AG10803 (cell line): ENCODE results near the gene FUT2.
A peak's percentile ranks its signal among the peaks of the same experiment; 100 is the strongest.

Experiments
- DNase-seq: peaks from one replicate; pipeline ENCODE4 v3.0.0; 2010; ENCODE audit warnings: low read depth
- H3K4me3 ChIP-seq: 2 replicates; pipeline ENCODE4 v1.5.1; 2011; ENCODE audit warnings: mild to moderate bottlenecking, low read length, control low read depth
- TF ChIP-seq, protein P1 (sequence below): conservative IDR thresholded peaks from 2 replicates; pipeline ENCODE4 v1.5.1; 2011; ENCODE audit warnings: mild to moderate bottlenecking, low read length, control low read depth, inconsistent platforms

The FUT2 gene

GRCh38 chr19:48751845-48752495, 56.2 kb downstream of the FUT2 start:
- no peak for DNase-seq
- TF ChIP-seq, protein P1, sequence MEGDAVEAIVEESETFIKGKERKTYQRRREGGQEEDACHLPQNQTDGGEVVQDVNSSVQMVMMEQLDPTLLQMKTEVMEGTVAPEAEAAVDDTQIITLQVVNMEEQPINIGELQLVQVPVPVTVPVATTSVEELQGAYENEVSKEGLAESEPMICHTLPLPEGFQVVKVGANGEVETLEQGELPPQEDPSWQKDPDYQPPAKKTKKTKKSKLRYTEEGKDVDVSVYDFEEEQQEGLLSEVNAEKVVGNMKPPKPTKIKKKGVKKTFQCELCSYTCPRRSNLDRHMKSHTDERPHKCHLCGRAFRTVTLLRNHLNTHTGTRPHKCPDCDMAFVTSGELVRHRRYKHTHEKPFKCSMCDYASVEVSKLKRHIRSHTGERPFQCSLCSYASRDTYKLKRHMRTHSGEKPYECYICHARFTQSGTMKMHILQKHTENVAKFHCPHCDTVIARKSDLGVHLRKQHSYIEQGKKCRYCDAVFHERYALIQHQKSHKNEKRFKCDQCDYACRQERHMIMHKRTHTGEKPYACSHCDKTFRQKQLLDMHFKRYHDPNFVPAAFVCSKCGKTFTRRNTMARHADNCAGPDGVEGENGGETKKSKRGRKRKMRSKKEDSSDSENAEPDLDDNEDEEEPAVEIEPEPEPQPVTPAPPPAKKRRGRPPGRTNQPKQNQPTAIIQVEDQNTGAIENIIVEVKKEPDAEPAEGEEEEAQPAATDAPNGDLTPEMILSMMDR: no peak
- peak overlapping the region; percentile 32 for H3K4me3 ChIP-seq

- peak; percentile 24 for DNase-seq
- peak within 1 kb of the TSS; percentile 32 for H3K4me3 ChIP-seq
- TF ChIP-seq, protein P1: no peak
These were observed 57.0 kb downstream of the FUT2 start, which contains the start of gene FUT1 for GRCh38 chr19:48752496-48753365. Gene FUT1 (minus strand): TSS chr19:48752641. CDS start chr19:48751281, 1,360 bp downstream.

- H3K4me3 ChIP-seq: no peak within 1 kb of the TSS
- TF ChIP-seq, protein P1: no peak
- DNase-seq: no peak
These were observed 59.4 kb downstream of the FUT2 start, which contains the start of gene FGF21 for GRCh38 chr19:48755084-48755641. Gene FGF21 (plus strand): TSS chr19:48755524. CDS start chr19:48756237, 713 bp downstream.
